Upper lobe of left lung (tissue), 6 donors: Measurements from ENCODE around the gene GAB2. TPM values are rescaled to one million over a fixed set of nuclear protein-coding genes. Genes with fewer than 3 reads are reported as not detected.
A peak's percentile ranks its signal among the peaks of the same experiment; 100 is the strongest.

Experiments used
- ATAC-seq, 2 donors: fragments of 200-7000 bp; cut with Tn5 transposase; one replicate each; pipeline ENCODE4 v1.9.1; 2022; ENCODE audit warnings: mild to moderate bottlenecking in 2 of 2, moderate library complexity in 2 of 2; ENCODE audit not compliant: low FRiP score in 2 of 2
- DNase-seq, 2 donors: peaks; one replicate each; pipeline ENCODE4 v3.0.0-alpha.2; 2019 to 2020
- H3K27ac ChIP-seq, 4 donors: fragments of 200-600 bp; sonication (generic); one replicate each; pipeline ENCODE4 v1.5.1; 2016 to 2019
- H3K27me3 ChIP-seq, 4 donors: fragments of 200-600 bp; sonication (generic); one replicate each; pipeline ENCODE4 v1.5.1; 2017 to 2019
- H3K36me3 ChIP-seq, 4 donors: fragments of 200-600 bp; sonication (generic); one replicate each; pipeline ENCODE4 v1.5.1; 2016 to 2019
- H3K4me1 ChIP-seq, 4 donors: fragments of 200-600 bp; sonication (generic); one replicate each; pipeline ENCODE4 v1.5.1; 2018 to 2019
- H3K4me3 ChIP-seq, 4 donors: fragments of 200-600 bp; sonication (generic); one replicate each; pipeline ENCODE4 v1.5.1; 2017 to 2019; ENCODE audit warnings: mild to moderate bottlenecking in 2 of 4, moderate library complexity in 1 of 4
- H3K9me3 ChIP-seq, 4 donors: fragments of 200-600 bp; sonication (generic); one replicate each; pipeline ENCODE4 v1.5.1; 2018 to 2019
- EP300 ChIP-seq, 4 donors: sonication (generic); formaldehyde crosslinking; IDR thresholded peaks; one replicate each; pipeline ENCODE4 v1.5.1; 2017; ENCODE audit warnings: antibody characterized with exemption in 4 of 4, control low read depth in 2 of 4
- POLR2A ChIP-seq, 4 donors: fragments of 450-650 bp; IDR thresholded peaks; one replicate each; pipeline ENCODE4 v1.5.1; 2016 to 2017; ENCODE audit warnings: antibody characterized with exemption in 4 of 4, mild to moderate bottlenecking in 2 of 4
- POLR2AphosphoS5 ChIP-seq, 2 donors: sonication (generic); formaldehyde crosslinking; IDR thresholded peaks; one replicate each; pipeline ENCODE4 v1.5.1; 2017; ENCODE audit warnings: antibody characterized with exemption in 2 of 2
- WGBS, 2 donors: methylation state at CpG; one replicate each; pipeline ENCODE4 v1.1.5; 2017 to 2018; 5-methylcytosine and 5-hydroxymethylcytosine counted together
- total RNA-seq, 6 donors: library from RNA; depleted of rRNA in 4 of 6; stranded (reverse); fragments of >200 nt in 4 of 6; gene quantifications; one replicate each; pipeline versions ENCODE4 v1.1.0 to v1.2.1, GENCODE V29; 2016 to 2021
- TF ChIP-seq, protein P1 (sequence below), 6 experiments: fragments of 450-650 bp in 4 of 6; fragments of 200-600 bp in 2 of 6; sonication (generic) in 2 of 6; IDR thresholded peaks; one replicate each; pipeline ENCODE4 v1.5.1; 2016 to 2019; ENCODE audit warnings: antibody characterized with exemption in 6 of 6
- donor health status: DM: no; HTN: no; CAD: no; lungs with moderate emphysema.
- donor health status: DM: no; HTN: yes; CAD: no; lungs with severe emphysema.

Gene GAB2
- total RNA-seq, 6 donors from 2014 or later, result 40.9 to 76.6 (median 50.4) TPM

DNA sequence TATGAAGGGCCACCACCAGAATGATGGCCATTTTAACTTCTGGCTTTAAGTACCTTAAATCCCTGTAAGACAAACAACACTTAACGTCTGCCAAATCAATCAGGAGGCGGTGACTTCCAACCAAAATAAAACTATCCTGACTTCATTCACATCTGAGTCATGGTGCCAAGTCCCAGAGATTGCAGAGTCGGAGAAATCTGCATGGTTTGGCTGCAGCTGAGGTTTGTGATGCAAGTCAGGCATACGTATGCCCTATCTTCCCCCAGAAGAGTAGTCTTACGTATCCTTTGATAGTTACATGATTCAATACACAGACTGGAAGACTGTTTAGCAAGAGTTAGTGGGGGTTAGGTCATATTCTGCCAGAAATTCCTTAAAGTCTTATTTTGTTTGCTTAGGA, 1.7 kb upstream of the GAB2 start:
- peak overlapping the region; percentile 92 to 100 (median 98) for H3K27ac ChIP-seq
- peaks cover 27 to 43% (median 36%) of the 10 kb centered on the region in 4 donors for H3K4me1 ChIP-seq
- ATAC-seq (peak; percentile 9 to 74), DNase-seq (peak in 1 of 2 donors; percentile 71)
- no peaks in the 10 kb centered on the region for H3K36me3 ChIP-seq
- H3K4me3 ChIP-seq, result peak overlapping the region in 1 of 4 donors; percentile 96
- 28 to 29% methylated on average over 5 of the region's 5 CpGs for WGBS, 2 donors
- H3K27me3 ChIP-seq, result no peaks in the 10 kb centered on the region
- no peaks in the 10 kb centered on the region for H3K9me3 ChIP-seq
- TF ChIP-seq EP300 (IDR thresholded peaks at IDR 0.05), result peak in 2 of 4 donors; percentile 52 to 83
- peak; percentile 43 to 92 for TF ChIP-seq POLR2AphosphoS5 (IDR thresholded peaks at IDR 0.05)
- TF ChIP-seq, protein P1, sequence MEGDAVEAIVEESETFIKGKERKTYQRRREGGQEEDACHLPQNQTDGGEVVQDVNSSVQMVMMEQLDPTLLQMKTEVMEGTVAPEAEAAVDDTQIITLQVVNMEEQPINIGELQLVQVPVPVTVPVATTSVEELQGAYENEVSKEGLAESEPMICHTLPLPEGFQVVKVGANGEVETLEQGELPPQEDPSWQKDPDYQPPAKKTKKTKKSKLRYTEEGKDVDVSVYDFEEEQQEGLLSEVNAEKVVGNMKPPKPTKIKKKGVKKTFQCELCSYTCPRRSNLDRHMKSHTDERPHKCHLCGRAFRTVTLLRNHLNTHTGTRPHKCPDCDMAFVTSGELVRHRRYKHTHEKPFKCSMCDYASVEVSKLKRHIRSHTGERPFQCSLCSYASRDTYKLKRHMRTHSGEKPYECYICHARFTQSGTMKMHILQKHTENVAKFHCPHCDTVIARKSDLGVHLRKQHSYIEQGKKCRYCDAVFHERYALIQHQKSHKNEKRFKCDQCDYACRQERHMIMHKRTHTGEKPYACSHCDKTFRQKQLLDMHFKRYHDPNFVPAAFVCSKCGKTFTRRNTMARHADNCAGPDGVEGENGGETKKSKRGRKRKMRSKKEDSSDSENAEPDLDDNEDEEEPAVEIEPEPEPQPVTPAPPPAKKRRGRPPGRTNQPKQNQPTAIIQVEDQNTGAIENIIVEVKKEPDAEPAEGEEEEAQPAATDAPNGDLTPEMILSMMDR (IDR thresholded peaks at IDR 0.05), result no peak
- TF ChIP-seq POLR2A (IDR thresholded peaks at IDR 0.05), result peak in 1 of 4 donors; percentile 63

GRCh38 chr11:78418584-78419211, 1.1 kb upstream of the GAB2 start:
- H3K4me3 ChIP-seq, result peak overlapping the region; percentile 63 to 96 (median 94)
- DNase-seq, result no peak
- H3K9me3 ChIP-seq, result no peaks in the 10 kb centered on the region
- H3K36me3 ChIP-seq, result no peaks in the 10 kb centered on the region
- WGBS, 2 donors, result 39 to 47% methylated on average over 11 of the region's 11 CpGs
- ATAC-seq, result no peak
- H3K27ac ChIP-seq, result peak overlapping the region; percentile 92 to 100 (median 98)
- peaks cover 30 to 44% (median 39%) of the 10 kb centered on the region in 4 donors for H3K4me1 ChIP-seq
- no peaks in the 10 kb centered on the region for H3K27me3 ChIP-seq
- TF ChIP-seq, protein P1 (IDR thresholded peaks at IDR 0.05), result no peak
- TF ChIP-seq POLR2A (IDR thresholded peaks at IDR 0.05) (no peak), POLR2AphosphoS5 (IDR thresholded peaks at IDR 0.05) (no peak), EP300 (IDR thresholded peaks at IDR 0.05) (no peak)

DNA sequence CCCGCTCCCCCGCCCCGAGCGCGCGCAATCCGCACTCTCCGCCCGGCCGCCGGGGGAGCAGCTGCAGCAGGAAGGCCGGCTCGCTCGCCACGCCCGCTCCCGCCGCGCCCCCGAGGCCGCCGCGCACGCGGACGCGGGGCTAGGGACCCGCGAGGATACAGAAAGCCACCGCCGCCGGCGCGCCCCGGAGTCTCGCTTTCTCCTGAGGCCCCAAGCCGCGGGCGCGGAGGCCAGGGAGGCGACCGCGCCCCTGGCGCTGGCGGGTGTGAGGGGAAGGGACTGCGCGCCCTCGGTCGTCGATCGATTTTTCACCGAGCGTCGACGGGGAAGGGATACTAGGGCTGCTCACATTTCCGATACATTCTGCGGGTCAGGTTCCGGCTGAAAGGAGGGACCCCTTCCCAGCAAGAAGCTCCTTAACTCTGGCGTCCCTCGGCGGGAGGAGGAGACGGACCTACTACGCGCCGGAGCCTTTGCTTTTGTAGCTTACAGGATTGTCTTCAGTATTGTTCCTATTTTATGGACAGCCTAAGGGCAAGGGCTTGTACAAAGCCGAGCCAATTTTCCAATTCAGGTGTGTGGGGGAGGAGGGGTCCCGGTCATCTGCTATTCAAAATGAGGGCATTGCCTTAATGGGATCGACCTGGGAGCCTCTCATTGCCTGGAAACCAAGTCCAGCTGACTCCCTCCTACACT, 416 bp upstream of the GAB2 start:
- TF ChIP-seq EP300 (IDR thresholded peaks at IDR 0.05), result no peak
- peak in 3 of 4 donors; percentile 64 to 96 (median 71) for TF ChIP-seq POLR2A (IDR thresholded peaks at IDR 0.05)
- TF ChIP-seq, protein P1 (IDR thresholded peaks at IDR 0.05), result peak in 5 of 6 experiments; percentile 23 to 77 (median 76)
- peak; percentile 40 to 63 for TF ChIP-seq POLR2AphosphoS5 (IDR thresholded peaks at IDR 0.05)
- Histone ChIP-seq H3K4me1 (peaks cover 30 to 51% (median 39%) of the 10 kb centered on the region in 4 donors), H3K9me3 (no peaks in the 10 kb centered on the region), H3K27me3 (no peaks in the 10 kb centered on the region), H3K4me3 (peak overlapping the region; percentile 63 to 96 (median 94)), H3K36me3 (no peaks in the 10 kb centered on the region), H3K27ac (peak overlapping the region; percentile 92 to 100 (median 98))
- 1 to 2% methylated on average over 24 to 30 of the region's 68 CpGs for WGBS, 2 donors
- peak; percentile 70 to 77 for ATAC-seq
- peak; percentile 91 to 98 for DNase-seq

- peak; percentile 91 to 94 for DNase-seq
- Histone ChIP-seq H3K36me3 (no peaks in the 10 kb centered on the region), H3K9me3 (no peaks in the 10 kb centered on the region), H3K4me1 (peaks cover 30 to 54% (median 39%) of the 10 kb centered on the region in 4 donors), H3K27me3 (no peaks in the 10 kb centered on the region), H3K27ac (peak overlapping the region; percentile 92 to 100 (median 98)), H3K4me3 (peak overlapping the region; percentile 70 to 96 (median 94))
- ATAC-seq, result peak; percentile 79 to 92
- TF ChIP-seq POLR2AphosphoS5 (IDR thresholded peaks at IDR 0.05) (peak; percentile 83 to 92), EP300 (IDR thresholded peaks at IDR 0.05) (no peak), POLR2A (IDR thresholded peaks at IDR 0.05) (peak in 3 of 4 donors; percentile 65 to 94 (median 88))
- TF ChIP-seq, protein P1 (IDR thresholded peaks at IDR 0.05), result peak in 5 of 6 experiments; percentile 43 to 73 (median 58)
- 1 to 2% methylated on average over 33 to 38 of the region's 38 CpGs for WGBS, 2 donors
These were observed 1.1 kb downstream of the GAB2 start for GRCh38 chr11:78416285-78417174.
